Cerebellar cortex (tissue), 1 donor: ENCODE data around the gene GAL3ST3.
"Not testable (repeated sequence)": the region's sequence is repeated elsewhere in the genome, so short reads cannot be mapped to it uniquely, and the experiment has no call there.

Experiments
- DNase-seq: peaks from one replicate; pipeline ENCODE4 v3.0.0-alpha.2; 2015; ENCODE audit warnings: low spot score

GAL3ST3 gene

GRCh38 chr11:66044757-66045156, 4.2 kb downstream of the GAL3ST3 start:
- DNase-seq = no peak

GRCh38 chr11:66042996-66043906, 5.7 kb downstream of the GAL3ST3 start:
- no peak for DNase-seq

- DNase-seq = no peak
These were observed 6.5 kb downstream of the GAL3ST3 start for GRCh38 chr11:66042227-66042995.

- no peak for DNase-seq
These were observed 9.2 kb downstream of the GAL3ST3 start for GRCh38 chr11:66039765-66040164.

GRCh38 chr11:66037327-66037726, 11.6 kb downstream of the GAL3ST3 start:
- DNase-seq = no peak

- DNase-seq = no peak
These were observed 12.6 kb downstream of the GAL3ST3 start for GRCh38 chr11:66036334-66036710.

- DNase-seq = no peak
These were observed 13.2 kb downstream of the GAL3ST3 start for GRCh38 chr11:66035653-66036333.

GRCh38 chr11:66032957-66033735, 15.8 kb downstream of the GAL3ST3 start:
- DNase-seq = no peak

- DNase-seq = no peak
These were observed 22.9 kb downstream of the GAL3ST3 start, which contains the start of gene CATSPER1 for GRCh38 chr11:66026017-66026529. Gene CATSPER1, minus strand, starts transcription at chr11:66026479. Its CDS starts 100 bp downstream, at chr11:66026379.

GRCh38 chr11:66023186-66023440, 25.8 kb downstream of the GAL3ST3 start:
- not testable (repeated sequence) for DNase-seq

- DNase-seq = peak; percentile 62
These were observed 26.4 kb downstream of the GAL3ST3 start for GRCh38 chr11:66022401-66023185.

GRCh38 chr11:66020618-66021357, 28.2 kb downstream of the GAL3ST3 start:
- no peak for DNase-seq

- no peak for DNase-seq
These were observed 28.7 kb downstream of the GAL3ST3 start for GRCh38 chr11:66020212-66020611.

GRCh38 chr11:66017321-66017720, 31.6 kb downstream of the GAL3ST3 start:
- no peak for DNase-seq

GRCh38 chr11:66016793-66017177, 32.2 kb downstream of the GAL3ST3 start:
- no peak for DNase-seq

GRCh38 chr11:66015936-66016792, 32.8 kb downstream of the GAL3ST3 start:
- DNase-seq = no peak

- peak; percentile 46 for DNase-seq
These were observed 33.5 kb downstream of the GAL3ST3 start for GRCh38 chr11:66015454-66015881.

- DNase-seq = no peak
These were observed 34.0 kb downstream of the GAL3ST3 start for GRCh38 chr11:66014804-66015453.

GRCh38 chr11:66013762-66014100, 35.2 kb downstream of the GAL3ST3 start:
- DNase-seq = no peak
